ENCODE data around the gene B3GNT3.
A peak's percentile ranks its signal among the peaks of the same experiment; 100 is the strongest.

Gene B3GNT3

DNA sequence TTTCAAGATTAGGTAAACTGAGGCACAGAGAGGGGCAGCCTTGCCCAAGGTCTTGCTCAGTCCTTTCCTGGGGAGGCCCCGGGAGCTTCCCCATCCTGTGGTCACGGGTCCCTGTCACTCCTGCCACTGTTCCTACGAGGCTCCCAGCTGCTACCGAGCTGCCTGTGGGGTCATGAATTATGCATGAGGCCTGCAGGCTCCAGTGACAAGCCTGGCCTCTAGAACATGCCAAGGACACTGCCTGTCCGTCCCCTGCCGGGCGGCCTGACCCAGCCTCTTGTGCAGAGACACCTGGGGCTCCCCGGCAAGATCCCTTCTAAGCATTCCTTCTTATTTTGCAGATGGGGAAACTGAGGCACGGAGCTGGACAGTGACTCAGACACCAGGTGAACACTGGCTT, 41.0 kb upstream of the B3GNT3 start:
- Histone ChIP-seq H3K9ac (ENCODE audit: low read length) (peak overlapping the region; percentile 28; the same call in 1 of the 2 replicates), H4K20me1 (ENCODE audit: insufficient read depth, low read length) (no peaks in the 10 kb centered on the region), H2AFZ (ENCODE audit: low read depth, low read length) (no peak overlapping the region), H3K4me2 (ENCODE audit: low read length) (peak overlapping the region; percentile 75), H3K36me3 (replicated peaks; ENCODE audit: low read depth, low read length) (peaks cover 15% of the 10 kb centered on the region), H3K4me1 (ENCODE audit: low read length) (peaks cover 73% of the 10 kb centered on the region), H3K27ac (ENCODE audit: low read length) (peak overlapping the region; percentile 81), H3K27me3 (ENCODE audit: low read depth, low read length) (no peaks in the 10 kb centered on the region), H3K4me3 (ENCODE audit: low read length) (peak overlapping the region; percentile 3; the same call in 1 of the 2 replicates), H3K79me2 (ENCODE audit: low read length) (peaks cover 26% of the 10 kb centered on the region), H3K9me3 (ENCODE audit: insufficient read depth, low read length) (no peaks in the 10 kb centered on the region)
- no peak for TF ChIP-seq EZH2phosphoT487 (IDR thresholded peaks at IDR 0.05; ENCODE audit: low read depth)
- TF ChIP-seq, protein P1, sequence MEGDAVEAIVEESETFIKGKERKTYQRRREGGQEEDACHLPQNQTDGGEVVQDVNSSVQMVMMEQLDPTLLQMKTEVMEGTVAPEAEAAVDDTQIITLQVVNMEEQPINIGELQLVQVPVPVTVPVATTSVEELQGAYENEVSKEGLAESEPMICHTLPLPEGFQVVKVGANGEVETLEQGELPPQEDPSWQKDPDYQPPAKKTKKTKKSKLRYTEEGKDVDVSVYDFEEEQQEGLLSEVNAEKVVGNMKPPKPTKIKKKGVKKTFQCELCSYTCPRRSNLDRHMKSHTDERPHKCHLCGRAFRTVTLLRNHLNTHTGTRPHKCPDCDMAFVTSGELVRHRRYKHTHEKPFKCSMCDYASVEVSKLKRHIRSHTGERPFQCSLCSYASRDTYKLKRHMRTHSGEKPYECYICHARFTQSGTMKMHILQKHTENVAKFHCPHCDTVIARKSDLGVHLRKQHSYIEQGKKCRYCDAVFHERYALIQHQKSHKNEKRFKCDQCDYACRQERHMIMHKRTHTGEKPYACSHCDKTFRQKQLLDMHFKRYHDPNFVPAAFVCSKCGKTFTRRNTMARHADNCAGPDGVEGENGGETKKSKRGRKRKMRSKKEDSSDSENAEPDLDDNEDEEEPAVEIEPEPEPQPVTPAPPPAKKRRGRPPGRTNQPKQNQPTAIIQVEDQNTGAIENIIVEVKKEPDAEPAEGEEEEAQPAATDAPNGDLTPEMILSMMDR (IDR thresholded peaks at IDR 0.05; ENCODE audit: low read depth, low read length), result no peak

DNA sequence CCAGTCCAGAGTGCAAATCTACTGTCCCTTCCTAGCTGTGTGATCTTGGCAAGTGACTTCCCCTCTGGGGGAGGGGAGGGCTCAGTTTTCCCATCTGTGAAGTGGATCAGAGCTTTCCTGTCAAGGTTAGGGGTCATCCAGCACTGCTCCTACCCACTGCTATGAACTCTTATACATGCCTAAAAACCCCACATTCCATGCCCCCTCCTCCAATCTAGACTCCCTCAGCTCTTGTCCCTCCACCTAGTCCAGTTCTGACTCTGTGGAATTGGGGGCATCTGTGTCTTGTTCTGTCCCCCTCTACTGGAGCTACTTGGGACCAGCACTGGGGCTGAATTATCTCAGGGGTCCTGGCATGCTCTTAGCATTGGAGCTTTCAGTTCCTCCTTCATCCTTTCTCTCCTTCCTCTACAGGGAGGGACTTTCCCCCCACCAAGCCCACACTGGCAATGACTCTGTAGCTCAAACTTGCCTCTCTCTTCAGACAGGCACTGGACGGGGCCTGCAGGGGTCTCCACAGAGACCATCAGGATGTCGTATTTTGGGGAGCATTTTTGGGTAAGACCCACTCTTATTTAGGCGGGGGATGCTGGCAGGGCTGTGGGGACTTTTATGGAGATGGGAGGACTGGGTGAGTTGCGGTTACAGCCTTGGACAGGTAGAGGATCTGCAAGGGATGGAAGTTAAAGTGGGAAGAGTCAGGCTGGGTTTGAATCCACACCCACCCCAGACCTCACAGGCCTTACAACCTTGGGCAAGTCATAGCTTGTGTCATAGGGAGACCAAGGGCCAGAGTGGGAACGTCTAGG, 40.1 kb upstream of the B3GNT3 start:
- no peaks in the 10 kb centered on the region for H4K20me1 ChIP-seq (ENCODE audit: insufficient read depth, low read length)
- peaks cover 19% of the 10 kb centered on the region for H3K36me3 ChIP-seq (replicated peaks; ENCODE audit: low read depth, low read length)
- H3K9me3 ChIP-seq (ENCODE audit: insufficient read depth, low read length), result no peaks in the 10 kb centered on the region
- H3K9ac ChIP-seq (ENCODE audit: low read length), result peak overlapping the region; percentile 70
- H3K27ac ChIP-seq (ENCODE audit: low read length), result peak overlapping the region; percentile 81
- TF ChIP-seq EZH2phosphoT487 (IDR thresholded peaks at IDR 0.05; ENCODE audit: low read depth), result no peak
- TF ChIP-seq, protein P1 (IDR thresholded peaks at IDR 0.05; ENCODE audit: low read depth, low read length), result peak; percentile 81
- H3K4me1 ChIP-seq (ENCODE audit: low read length), result peaks cover 67% of the 10 kb centered on the region
- peak overlapping the region; percentile 61 for H3K4me3 ChIP-seq (ENCODE audit: low read length)
- H3K4me2 ChIP-seq (ENCODE audit: low read length), result peak overlapping the region; percentile 75
- peaks cover 17% of the 10 kb centered on the region for H3K79me2 ChIP-seq (ENCODE audit: low read length)
- no peak overlapping the region for H2AFZ ChIP-seq (ENCODE audit: low read depth, low read length)
- no peaks in the 10 kb centered on the region for H3K27me3 ChIP-seq (ENCODE audit: low read depth, low read length)

DNA sequence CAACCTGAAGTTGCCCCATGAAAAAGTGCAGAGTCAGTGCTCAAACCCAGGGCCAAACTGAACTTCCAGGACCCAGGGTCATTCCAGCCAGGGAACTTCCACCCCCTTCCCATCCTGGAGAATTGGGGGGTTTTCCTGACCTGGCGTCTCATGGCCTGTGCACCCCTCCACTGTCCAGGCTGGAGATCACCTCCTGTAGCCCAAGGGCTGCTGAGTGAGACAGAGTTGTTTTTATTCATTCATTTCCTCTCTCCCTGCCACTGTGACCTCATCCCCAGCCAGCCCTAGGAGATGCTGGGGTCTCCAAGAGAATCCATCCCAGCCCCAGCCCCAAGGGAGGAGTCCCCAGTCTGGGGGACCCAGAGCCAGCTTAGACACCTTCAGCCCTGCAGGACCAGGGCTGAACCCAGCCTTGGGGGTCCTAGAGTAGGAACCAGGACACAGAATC, 39.5 kb upstream of the B3GNT3 start:
- Histone ChIP-seq H3K4me3 (ENCODE audit: low read length) (peak overlapping the region; percentile 61), H3K79me2 (ENCODE audit: low read length) (peaks cover 14% of the 10 kb centered on the region), H4K20me1 (ENCODE audit: insufficient read depth, low read length) (no peaks in the 10 kb centered on the region), H3K9ac (ENCODE audit: low read length) (peak overlapping the region; percentile 70), H3K36me3 (replicated peaks; ENCODE audit: low read depth, low read length) (peaks cover 23% of the 10 kb centered on the region), H2AFZ (ENCODE audit: low read depth, low read length) (no peak overlapping the region), H3K9me3 (ENCODE audit: insufficient read depth, low read length) (no peaks in the 10 kb centered on the region), H3K27ac (ENCODE audit: low read length) (peak overlapping the region; percentile 81), H3K4me1 (ENCODE audit: low read length) (peaks cover 67% of the 10 kb centered on the region), H3K4me2 (ENCODE audit: low read length) (peak overlapping the region; percentile 75), H3K27me3 (ENCODE audit: low read depth, low read length) (no peaks in the 10 kb centered on the region)
- no peak for TF ChIP-seq EZH2phosphoT487 (IDR thresholded peaks at IDR 0.05; ENCODE audit: low read depth)
- TF ChIP-seq, protein P1 (IDR thresholded peaks at IDR 0.05; ENCODE audit: low read depth, low read length), result no peak

DNA sequence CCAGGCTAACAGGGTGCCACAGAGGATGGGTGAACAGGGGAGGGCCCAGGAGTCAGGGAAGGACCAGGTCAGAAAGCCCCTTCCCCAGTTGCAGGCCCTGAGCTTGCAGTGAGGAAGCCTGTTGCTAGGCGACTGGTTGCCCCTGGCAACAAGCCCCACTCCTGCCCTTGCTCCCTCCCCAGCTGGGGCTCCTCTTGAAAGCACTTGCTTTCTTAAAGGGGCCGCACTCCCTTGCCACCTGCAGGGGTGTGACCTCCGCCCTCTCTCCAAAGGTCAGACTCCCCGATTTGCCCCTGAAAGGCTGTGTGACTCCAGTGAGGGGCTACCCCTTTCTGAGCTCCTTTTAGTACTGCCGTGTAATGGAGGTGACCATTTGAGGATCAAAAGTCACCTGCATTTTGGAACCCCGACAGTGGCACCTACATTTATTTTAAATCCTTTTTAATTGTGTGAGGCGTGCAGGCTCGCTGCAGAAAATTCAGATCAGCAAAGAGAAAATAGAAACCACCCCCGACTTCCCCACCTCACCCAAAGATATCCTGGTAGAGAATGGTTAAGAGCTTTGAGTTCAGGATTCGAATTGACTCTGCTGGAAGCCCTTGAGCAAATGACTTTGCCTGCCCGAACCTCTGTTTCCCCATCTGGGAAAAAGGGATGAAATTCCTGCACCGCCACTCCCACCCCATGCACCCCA, 38.8 kb upstream of the B3GNT3 start:
- H3K4me2 ChIP-seq (ENCODE audit: low read length), result peak overlapping the region; percentile 75
- no peaks in the 10 kb centered on the region for H3K27me3 ChIP-seq (ENCODE audit: low read depth, low read length)
- peak overlapping the region; percentile 61; the same call in 1 of the 2 replicates for H3K4me3 ChIP-seq (ENCODE audit: low read length)
- TF ChIP-seq EZH2phosphoT487 (IDR thresholded peaks at IDR 0.05; ENCODE audit: low read depth), result no peak
- TF ChIP-seq, protein P1 (IDR thresholded peaks at IDR 0.05; ENCODE audit: low read depth, low read length), result no peak
- H3K4me1 ChIP-seq (ENCODE audit: low read length), result peaks cover 68% of the 10 kb centered on the region
- peaks cover 28% of the 10 kb centered on the region for H3K36me3 ChIP-seq (replicated peaks; ENCODE audit: low read depth, low read length)
- no peak overlapping the region for H2AFZ ChIP-seq (ENCODE audit: low read depth, low read length)
- peak overlapping the region; percentile 70; the same call in 1 of the 2 replicates for H3K9ac ChIP-seq (ENCODE audit: low read length)
- H3K27ac ChIP-seq (ENCODE audit: low read length), result peak overlapping the region; percentile 81
- peaks cover 14% of the 10 kb centered on the region for H3K79me2 ChIP-seq (ENCODE audit: low read length)
- H4K20me1 ChIP-seq (ENCODE audit: insufficient read depth, low read length), result no peaks in the 10 kb centered on the region
- H3K9me3 ChIP-seq (ENCODE audit: insufficient read depth, low read length), result no peaks in the 10 kb centered on the region

All from OCI-LY3 (cell line).